HepG2 (cell line): Measurements from ENCODE around the gene ING1. TPM values are rescaled to one million over a fixed set of nuclear protein-coding genes. Genes with fewer than 3 reads are reported as not detected.

ENCODE experiments used
- NFAT5 ChIP-seq: sonication (generic); formaldehyde crosslinking; IDR thresholded peaks from 2 replicates; pipeline ENCODE4 v1.4.0; 2020; ENCODE audit warnings: missing genetic modification reagents
- ZNF609 ChIP-seq: sonication (generic); formaldehyde crosslinking; IDR thresholded peaks from 2 replicates; pipeline ENCODE4 v1.4.0; 2020; ENCODE audit warnings: mild to moderate bottlenecking, missing genetic modification reagents, borderline replicate concordance
- polyA plus RNA-seq, 8 experiments: library from polyadenylated mRNA; depleted of rRNA in 3 of 8; stranded (reverse) in 7 of 8; unstranded in 1 of 8; fragments of >200 nt; fragmentation: Illumina TruSeq in 4 of 8; extraction: Trizol in 4 of 8; gene quantifications; 2 replicates each; pipeline versions ENCODE4 v1.2.1 to v1.2.3, GENCODE V29; 2011 to 2016; ENCODE audit warnings: low read depth in 4 of 8, missing spikeins in 1 of 8, mixed read lengths in 1 of 8; ENCODE audit not compliant: insufficient read depth in 1 of 8
- total RNA-seq, 5 experiments: library from RNA; depleted of rRNA; stranded (reverse); fragments of >200 nt; fragmentation: Illumina TruSeq; extraction: Trizol; gene quantifications; 2 replicates each; pipeline ENCODE4 v1.2.3, GENCODE V29; 2016; ENCODE audit warnings: low read depth in 1 of 5

The ING1 gene
- total and polyA plus RNA-seq, 2 of the 13 experiments (the other 11 are each of a cell fraction or from before 2014, with no cell fraction given) = 8.1 to 16.1 TPM

GRCh38 chr13:110700186-110700585 lies 13.3 kb upstream of the ING1 start (continued):
- TF ChIP-seq NFAT5 (CRISPR knock-in tag) (no peak), ZNF609 (CRISPR knock-in tag) (no peak)
